ENCODE measurements around the gene ACAA1. TPM values are rescaled to one million over a fixed set of nuclear protein-coding genes. Genes with fewer than 3 reads are reported as not detected.
A peak's percentile ranks its signal among the peaks of the same experiment; 100 is the strongest.

The ACAA1 gene
- total RNA-seq, 1 donor from 2014 or later: 88.3 TPM

- Histone ChIP-seq H3K36me3 (no peaks in the 10 kb centered on the region), H3K4me3 (no peak overlapping the region), H3K27me3 (ENCODE audit: low read depth) (no peaks in the 10 kb centered on the region), H3K9me3 (no peaks in the 10 kb centered on the region), H3K4me1 (no peaks in the 10 kb centered on the region), H3K27ac (no peak overlapping the region)
- no peak for TF ChIP-seq CTCF (IDR thresholded peaks at IDR 0.05)
- ATAC-seq: no peak
- DNase-seq: no peak
- intact Hi-C loops (cut with DNase I): no loop called here
These were observed 25.7 kb downstream of the ACAA1 start for GRCh38 chr3:38111201-38111600.

GRCh38 chr3:38110314-38111050, 26.4 kb downstream of the ACAA1 start:
- Histone ChIP-seq H3K36me3 (no peaks in the 10 kb centered on the region), H3K27me3 (ENCODE audit: low read depth) (no peaks in the 10 kb centered on the region), H3K4me1 (no peaks in the 10 kb centered on the region), H3K27ac (no peak overlapping the region), H3K4me3 (no peak overlapping the region), H3K9me3 (no peaks in the 10 kb centered on the region)
- DNase-seq: no peak
- no peak for ATAC-seq
- TF ChIP-seq CTCF (IDR thresholded peaks at IDR 0.05): no peak
- intact Hi-C loops (cut with DNase I): no loop called here

GRCh38 chr3:38109580-38110313, 27.2 kb downstream of the ACAA1 start:
- no peaks in the 10 kb centered on the region for H3K9me3 ChIP-seq
- DNase-seq (peak; percentile 33), ATAC-seq (peak; percentile 5 to 12)
- no peak for TF ChIP-seq CTCF (IDR thresholded peaks at IDR 0.05)
- no peaks in the 10 kb centered on the region for H3K36me3 ChIP-seq
- H3K4me3 ChIP-seq: no peak overlapping the region
- H3K27me3 ChIP-seq (ENCODE audit: low read depth): no peaks in the 10 kb centered on the region
- no peaks in the 10 kb centered on the region for H3K4me1 ChIP-seq
- intact Hi-C loops (cut with DNase I): no loop called here
- H3K27ac ChIP-seq: no peak overlapping the region

DNA sequence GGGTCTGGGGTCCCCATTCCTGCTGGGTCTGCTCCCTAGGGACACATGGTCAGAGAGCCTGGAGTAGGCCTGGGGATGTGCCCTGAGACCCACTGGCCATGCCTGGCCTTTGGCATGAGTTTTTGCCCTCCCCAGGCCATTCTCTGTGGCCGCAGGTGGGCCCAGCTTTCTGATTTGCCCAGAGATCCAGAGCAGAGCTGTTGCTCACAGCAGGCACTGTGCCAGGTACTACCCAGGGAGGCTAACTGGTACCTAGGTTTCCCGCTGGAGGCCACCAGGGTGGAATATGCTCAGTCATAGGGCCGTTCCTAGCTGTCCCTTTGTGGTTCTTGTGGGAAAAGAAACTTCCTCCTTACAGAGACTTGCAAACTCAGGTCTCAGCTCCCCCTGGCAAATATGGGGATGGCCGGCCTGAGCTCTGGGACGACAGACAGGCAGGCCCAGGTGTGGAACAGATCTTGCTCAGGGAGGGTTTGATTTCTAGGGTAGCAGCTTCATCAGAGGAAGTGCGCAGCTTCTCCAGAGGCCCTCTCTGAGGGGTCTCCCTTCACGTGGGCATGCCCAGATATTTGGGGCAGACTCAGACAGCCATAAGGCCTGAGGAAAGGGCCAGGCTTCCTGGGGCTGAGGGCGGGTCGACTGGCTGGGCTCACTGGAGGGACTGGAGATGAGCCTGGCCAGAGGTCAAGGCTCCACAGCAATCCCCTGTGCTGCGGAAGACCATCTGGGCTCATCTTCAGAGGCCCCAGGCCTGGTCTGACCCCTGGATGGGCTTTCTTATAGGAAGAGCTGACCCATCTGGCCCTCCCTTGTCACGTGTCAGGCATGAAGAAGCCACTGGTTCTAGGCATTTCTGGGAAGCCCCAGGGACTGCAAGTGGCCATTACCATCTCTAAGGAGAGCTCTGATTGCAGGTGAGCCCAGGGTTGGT, 28.0 kb downstream of the ACAA1 start:
- Histone ChIP-seq H3K36me3 (no peaks in the 10 kb centered on the region), H3K27me3 (ENCODE audit: low read depth) (no peaks in the 10 kb centered on the region), H3K9me3 (no peaks in the 10 kb centered on the region), H3K4me1 (no peaks in the 10 kb centered on the region), H3K4me3 (no peak overlapping the region), H3K27ac (no peak overlapping the region)
- DNase-seq (peak; percentile 50), ATAC-seq (peak; percentile 54 to 58)
- TF ChIP-seq CTCF (IDR thresholded peaks at IDR 0.05): no peak
- intact Hi-C loops (cut with DNase I): no loop called here

DNA sequence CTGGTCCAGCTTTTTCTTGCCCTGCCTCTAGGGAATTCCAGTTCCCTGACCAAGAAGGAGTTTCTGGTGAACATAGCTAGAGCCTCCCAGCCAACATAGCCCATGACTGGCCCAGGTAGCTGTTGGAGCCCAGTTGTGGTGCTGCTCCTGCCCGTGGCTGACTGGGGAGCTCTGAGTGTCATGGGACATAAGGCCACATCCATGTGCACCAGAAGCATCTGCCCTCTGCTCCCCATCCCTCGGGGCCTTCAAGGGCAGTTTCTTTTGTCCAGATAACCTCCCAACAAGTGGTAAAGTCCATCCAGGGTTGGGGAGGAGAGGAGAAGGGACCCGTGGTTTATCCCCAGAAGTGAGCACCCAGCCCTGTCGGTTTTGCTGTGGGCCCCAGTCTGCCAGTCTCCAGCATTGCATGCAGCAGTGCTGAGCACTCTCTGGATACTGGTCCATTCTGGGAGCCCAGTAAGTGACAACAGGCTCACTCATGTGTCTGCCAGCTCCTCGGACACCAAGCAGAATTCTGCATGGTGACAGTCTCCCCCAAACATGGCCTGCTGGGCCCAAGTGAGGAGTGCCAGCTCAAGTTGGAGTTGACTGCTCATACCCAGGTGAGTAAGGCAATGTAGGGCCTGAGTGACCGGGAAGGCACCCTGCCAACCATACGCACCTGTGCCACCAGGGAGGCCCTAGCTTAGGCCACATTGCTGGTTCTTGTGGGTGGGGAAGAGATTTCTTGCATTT, 28.8 kb downstream of the ACAA1 start:
- intact Hi-C loops (cut with DNase I): no loop called here
- H3K4me3 ChIP-seq: no peak overlapping the region
- no peak for ATAC-seq
- H3K9me3 ChIP-seq: no peaks in the 10 kb centered on the region
- no peaks in the 10 kb centered on the region for H3K36me3 ChIP-seq
- TF ChIP-seq CTCF (IDR thresholded peaks at IDR 0.05): no peak
- peak; percentile 28 for DNase-seq
- H3K27ac ChIP-seq: no peak overlapping the region
- peaks cover under 1% of the 10 kb centered on the region for H3K4me1 ChIP-seq
- H3K27me3 ChIP-seq (ENCODE audit: low read depth): no peaks in the 10 kb centered on the region
